GM21825 (cell line): ENCODE measurements around the gene CCDC182.
A peak's percentile ranks its signal among the peaks of the same experiment; 100 is the strongest.

Experiments
- ATAC-seq: cut with Tn5 transposase; IDR thresholded peaks from one replicate; pipeline ENCODE4 v1.9.1; 2021; ENCODE audit warnings: mild to moderate bottlenecking, moderate library complexity; ENCODE audit not compliant: unreplicated experiment

CCDC182 gene

DNA sequence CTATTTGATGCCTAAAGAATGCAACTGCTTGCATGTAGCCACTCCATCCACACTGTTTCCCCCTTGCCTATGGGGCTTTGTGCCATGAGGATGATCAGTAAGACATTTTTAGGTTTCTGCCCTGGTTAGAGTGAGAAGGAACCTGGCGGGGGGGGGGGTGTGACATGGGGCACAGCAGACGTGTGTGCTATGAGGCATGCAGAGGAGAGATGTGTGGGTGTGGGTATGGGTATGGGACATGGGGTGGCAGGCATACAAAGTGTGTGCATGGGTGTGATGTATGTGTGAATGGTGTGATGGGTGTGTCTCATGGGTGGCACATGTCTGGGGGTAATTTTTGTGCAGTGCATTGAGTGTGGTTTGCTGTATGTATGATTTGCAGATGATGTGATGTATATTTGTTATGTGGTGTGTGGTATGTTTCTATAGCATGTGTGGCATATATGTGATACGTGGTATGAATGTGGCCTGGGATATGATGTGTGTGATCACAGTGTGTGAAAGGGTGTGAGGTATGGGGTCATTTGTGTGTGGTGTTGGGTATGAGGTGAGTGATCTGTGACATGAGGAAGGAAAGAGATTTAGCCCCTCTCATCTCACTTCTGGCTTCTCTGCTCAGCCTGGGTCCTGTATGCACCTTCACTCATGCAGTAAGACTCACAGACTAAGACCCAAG is 14.9 kb downstream of the CCDC182 start:
- no peak for ATAC-seq

DNA sequence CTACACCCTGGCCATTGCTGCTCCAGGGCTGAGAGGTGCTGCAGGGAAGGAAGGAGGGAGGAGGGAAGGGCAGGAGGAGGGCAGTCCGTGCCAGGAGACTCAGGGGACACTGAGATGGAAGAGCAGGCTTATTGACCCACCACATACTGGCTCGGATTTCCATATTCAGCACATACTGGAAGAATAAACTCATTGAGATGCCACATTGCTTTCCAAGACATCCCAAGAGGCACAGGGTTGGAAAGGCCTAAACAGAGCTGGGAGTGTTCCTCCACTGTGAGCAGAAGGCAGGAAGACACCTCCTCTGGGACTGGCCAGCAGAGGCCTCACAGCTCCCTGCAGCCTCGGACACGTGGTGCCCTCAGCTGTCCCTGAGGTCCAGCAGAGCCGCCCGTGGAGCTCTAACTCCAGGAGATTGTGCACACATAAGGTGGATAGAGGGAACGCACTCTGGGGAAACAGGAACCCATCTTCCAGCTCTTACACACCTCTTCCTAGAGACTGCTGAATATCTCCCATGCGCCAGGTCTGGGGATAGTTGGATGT is 17.4 kb downstream of the CCDC182 start:
- ATAC-seq: no peak

DNA sequence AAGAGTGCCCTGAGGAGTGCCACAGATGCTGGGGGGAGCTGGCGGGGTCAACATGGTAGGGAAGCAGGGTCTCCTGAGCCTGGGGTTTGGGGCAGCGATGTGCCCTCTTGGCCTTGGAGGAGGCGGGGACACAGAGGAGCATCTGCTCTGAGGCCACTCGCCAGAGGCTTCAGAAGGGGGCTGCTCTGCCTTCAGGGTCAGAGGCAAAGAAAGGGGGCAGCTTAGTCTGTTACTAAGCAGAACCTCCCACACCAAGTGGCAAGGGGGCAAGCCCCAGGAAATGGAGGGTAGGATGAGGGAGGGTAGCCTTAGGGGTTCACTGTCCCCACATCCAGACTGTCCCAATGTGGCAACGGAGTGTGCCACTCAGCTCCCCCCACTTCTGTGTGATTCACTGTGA is 18.3 kb downstream of the CCDC182 start:
- no peak for ATAC-seq

DNA sequence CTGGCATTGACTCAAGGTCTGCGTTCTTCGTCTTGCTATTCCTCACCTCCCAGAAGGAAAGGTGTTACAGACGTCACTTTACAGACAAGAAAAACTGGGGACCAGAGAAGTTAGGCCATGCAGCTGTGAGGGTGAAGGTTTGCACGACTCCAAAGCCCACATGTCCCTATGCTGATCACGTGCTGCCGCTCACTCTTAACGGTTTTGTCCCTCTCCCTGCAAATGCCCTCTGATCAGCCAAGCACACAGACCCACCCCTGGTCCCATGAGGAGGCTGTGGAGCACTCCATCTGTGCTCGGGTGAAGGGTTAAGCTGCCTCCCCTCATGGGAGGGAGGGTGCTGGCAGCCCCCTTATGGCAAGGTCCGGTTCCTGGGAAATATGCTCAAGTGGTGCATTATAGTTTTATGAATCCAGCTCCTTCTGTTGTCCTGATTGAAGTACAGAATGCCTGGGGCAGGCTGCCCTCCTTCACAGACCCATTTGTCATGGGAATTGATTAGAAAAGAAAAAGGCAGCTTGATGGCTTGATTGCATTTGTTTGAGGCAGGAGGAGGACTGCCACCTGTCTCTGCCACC is 18.8 kb downstream of the CCDC182 start:
- ATAC-seq: no peak

DNA sequence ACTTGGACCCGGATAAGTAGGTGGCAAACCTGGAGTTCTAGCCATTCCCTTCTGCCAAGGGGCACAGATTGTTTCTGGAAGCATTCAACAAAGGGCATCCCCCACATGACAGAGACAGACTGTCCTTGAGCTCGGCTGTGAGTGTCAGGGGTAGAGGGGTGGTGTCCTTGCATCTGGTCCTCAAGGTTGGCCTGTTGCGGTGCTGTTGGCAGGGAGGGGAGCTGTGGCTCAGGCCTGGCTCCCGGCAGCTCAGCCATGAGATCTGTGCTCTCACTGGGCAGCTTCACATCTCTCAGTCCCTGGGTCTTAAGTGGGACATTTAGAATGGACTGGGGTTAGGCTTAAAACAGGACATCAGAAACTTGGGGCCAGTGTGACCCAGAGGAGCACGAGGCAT is 20.4 kb downstream of the CCDC182 start:
- ATAC-seq: no peak

DNA sequence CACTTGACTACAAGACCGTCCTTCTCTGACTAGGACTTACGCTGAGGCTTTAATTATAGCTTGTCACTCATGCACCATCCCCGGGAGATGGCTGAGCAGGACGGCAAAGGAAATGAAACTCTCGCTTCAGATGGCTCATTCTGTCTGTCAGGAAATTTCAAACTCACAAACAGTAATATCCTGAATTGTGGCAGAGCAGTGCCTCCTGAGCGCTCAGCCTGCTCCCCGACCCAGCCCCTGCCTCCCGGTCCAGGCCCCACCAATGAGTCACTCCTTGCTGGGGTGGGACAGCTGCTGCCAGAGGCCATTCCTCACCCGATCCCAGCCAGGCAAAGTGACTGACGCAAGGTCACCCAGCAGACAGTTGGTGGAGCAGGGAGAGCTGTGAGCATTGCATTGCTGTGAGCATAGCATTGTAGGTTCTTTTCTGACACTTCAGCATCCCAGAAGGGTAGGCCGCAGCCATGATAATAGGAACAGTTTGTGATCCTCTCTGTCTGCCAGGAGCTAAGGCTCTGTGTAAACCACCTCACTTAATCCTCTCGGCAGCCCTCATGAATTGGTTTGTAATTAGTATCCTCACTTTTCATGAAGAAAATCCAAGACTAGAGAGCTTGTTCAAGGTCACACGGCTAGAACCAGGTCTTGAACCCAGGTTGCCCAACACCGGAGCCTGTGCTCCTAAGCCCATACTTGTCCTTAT is 20.9 kb downstream of the CCDC182 start:
- ATAC-seq: peak; percentile 83

DNA sequence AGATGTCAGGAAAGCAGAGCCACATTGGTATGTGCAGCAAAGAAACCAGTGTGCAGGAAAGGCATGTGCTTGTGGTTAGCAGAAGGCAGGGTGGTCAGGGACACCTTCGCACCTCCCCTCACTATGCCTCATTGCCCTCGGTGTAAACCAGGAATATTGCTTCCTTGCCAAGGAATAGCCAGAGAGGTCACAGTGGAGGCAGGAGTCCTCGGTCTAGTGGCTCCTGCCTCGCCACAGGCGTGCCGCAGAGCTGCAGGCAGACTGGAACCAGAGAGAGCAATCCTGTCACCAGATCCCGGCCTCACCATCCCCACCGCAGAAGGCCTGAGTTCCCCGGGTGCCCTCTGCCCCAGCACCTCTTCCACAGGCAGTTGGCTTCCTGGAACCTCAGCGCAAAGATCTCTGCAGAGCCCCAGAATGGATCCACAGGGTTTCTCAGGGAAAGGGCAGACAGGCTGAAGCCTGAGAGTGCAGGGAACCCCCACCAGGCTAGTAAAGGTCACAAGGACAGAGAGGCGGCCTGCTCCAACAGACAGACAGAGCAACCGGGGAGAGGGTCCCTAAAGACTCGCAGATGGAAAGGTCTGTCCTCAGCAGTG is 21.6 kb downstream of the CCDC182 start:
- ATAC-seq: no peak

DNA sequence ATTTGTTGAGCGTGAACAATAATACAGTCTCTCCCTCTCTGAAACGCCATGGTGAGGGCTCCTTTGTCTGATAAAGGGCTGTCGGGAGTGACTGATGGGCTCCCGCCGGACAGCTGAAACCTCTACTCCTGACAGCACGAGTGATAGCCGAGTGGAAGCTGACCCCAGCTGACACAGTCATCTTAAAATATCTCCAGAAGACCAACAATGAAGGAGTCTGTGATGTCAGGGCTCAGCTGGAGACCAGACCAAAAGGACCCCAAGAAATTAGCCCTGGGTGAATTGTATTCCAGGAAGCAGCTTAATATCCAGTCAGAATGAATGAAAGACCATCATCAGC is 22.4 kb downstream of the CCDC182 start:
- no peak for ATAC-seq

DNA sequence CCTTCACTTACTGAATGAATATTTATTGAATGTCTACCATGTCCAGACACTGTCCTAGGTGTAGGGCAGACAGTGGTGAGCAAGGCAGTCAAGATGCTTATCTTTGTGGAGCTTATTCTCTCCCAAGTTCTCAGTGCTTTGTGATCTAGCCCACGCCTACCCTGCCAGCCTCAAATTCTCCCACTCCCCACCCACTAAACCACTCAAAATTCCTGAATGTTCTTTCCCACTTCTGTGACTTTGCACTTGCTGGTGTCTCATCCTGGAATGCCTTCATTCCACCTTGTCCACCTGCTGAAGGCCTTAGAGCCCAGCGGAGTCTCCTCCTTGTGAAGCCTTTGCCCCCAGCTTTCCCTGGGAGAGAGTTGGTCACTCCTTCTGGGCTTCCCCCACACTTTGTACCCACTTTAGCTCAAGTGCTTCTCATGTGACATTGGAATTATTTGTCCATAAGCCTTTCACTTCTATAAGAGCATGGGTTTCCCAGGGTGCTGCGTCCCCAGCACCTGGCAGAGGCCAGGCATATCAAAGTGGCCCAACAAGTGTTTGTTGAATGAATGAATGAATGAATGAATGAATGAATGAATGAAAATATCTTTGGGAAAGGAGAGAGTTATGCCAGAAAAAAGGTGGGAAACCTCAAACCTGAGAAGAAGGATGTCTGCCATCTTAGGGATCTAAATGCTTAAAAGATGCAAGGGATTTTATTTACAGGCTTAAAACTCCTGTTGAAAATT is 23.0 kb downstream of the CCDC182 start:
- no peak for ATAC-seq

DNA sequence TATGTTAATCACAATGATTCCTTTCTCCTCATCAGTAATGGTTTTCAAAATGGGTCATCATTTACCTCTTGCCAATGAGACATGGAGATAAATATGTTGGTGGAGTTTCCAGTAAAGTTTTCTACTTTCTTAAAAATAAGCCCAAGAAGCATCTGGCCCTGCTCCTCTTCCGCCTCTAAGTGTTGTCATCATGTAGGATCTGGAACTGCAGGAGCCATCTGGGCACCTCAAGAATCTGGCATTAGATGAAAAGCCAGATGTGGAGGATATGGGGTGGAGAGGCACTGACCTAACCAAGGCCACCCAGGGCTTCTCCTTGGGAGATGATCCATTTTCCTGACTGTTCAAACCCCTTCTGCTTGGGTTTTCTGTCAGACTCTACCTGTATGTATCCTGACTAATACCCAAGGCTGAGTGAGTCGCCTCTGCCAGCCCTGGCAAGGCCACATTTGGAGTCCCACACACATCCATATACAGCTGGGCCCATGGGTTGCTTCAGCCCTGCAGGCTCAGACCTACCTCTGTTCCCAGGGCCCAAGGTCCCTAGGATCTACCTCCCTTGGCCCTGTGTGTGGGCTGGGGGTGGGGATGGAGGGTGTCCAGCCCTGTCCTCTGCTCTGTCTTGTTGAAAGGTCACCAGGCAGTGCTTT is 24.6 kb downstream of the CCDC182 start:
- ATAC-seq: no peak

DNA sequence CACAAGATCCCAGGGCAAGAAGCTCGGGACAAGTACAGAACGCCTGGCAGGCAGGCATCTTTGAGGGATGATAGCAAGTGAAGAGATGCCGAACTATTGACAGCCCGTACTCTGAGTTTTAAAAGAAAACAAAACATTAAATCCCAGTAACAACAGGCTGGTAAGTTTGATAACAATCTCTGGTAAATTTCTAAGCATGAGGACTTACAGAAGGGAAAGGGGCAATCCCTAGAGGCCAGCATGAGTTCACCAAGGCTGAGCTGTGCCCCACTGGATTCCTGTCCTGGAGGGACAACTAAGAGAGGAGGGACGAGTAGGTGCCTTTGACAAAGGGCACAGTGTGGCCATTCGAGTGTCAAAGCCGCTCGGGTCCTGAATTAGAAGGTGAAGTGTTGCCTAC is 26.2 kb downstream of the CCDC182 start:
- ATAC-seq: no peak

DNA sequence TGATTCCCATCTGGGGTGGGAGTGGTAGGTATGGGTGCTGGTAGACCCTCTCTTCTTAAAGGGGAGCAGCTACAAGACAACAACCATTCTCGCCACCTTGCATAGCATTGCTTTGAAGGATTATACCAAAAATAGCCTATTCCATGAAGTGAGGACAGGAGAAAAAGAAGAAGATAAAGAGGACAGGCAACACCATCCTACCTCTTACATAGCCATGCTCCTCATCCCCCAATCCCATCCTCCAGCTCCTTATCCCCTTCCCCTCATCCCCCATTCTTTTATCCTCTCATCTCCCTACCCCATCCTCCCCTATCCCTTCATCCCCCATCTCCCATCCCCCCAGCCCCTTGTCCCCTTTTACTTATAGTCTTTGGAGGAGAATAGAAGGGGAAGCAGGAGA is 29.1 kb downstream of the CCDC182 start:
- no peak for ATAC-seq

DNA sequence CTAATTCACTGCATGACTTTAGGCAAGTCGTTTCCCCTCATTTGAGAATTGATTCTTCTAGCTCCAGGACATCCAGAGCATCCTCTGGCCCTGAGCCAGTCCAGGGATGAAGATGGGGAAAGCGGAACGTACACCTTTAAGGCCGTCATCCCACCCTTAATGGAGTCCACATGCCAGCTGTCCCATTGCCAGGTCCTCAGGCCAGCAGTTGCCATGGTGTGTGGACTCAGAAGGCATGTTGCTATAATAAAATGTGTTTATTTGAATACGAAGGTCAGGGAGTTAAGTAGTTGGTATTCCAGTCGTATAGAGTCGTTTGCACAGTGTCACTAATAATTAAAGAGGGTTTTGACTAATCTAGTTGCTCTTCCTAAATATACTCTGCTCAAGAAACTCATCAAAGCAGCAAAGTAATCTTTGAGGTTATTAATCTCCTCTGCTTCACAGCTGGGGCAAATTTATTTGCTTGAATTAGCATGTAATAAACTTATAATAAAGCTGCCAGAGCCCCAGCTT is 30.4 kb downstream of the CCDC182 start:
- no peak for ATAC-seq

DNA sequence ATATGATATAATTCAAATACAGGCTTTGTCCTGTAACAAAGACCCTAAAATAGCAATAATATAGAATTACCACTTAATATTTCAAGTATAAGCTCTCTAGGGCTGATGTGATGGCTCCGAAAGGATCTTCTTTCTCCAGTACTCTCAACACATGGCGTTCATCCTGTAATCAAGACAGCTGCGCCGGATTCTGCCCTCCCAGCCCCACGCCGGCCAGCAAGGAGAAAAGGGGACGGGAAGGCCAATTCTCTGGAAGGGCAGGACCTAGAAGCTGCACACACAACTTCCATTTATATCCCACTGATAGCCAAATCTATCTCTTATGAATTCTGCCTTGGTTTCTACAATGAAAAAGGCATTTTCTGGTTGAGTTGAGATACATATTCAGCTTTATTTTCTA is 32.0 kb downstream of the CCDC182 start:
- ATAC-seq: no peak

DNA sequence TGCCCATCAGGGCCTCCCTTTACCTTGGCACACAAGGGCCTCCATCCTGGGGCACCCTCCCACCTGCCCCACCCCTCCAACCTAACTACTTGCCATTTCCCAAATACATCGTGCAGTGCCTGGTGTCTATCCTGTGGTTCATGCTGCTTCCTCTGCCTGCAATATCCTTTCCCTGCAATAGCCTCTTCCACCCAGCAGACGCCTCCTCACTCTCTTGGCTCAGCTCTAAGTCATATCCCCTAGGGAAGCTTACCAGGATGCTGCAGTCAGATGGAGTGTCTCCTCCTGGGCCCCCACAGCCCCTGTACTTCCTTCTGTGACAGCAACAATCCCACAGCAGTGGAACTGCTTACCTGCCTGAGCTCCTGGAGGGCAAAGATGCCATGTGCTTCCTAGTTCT is 36.7 kb downstream of the CCDC182 start:
- ATAC-seq: no peak

DNA sequence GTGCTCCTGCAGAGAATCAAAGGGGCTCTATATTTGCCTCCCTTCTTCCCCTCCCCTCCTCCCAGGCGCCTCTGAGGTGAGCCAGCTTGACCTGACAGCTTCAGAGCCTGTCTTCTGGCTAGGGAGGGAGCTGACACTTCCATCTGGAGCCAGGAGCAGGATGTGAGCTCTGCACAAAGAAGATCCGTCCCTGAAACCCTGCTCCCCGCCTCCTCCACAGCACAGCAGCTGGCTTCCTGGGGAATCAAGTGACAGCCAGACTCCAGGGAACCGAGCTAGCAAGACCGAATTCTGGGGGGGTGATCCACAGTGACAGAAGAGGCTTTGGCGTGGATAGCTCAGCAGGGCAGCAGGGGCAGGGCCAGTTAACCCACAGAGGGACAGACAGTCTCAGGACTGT is 37.2 kb downstream of the CCDC182 start:
- no peak for ATAC-seq

DNA sequence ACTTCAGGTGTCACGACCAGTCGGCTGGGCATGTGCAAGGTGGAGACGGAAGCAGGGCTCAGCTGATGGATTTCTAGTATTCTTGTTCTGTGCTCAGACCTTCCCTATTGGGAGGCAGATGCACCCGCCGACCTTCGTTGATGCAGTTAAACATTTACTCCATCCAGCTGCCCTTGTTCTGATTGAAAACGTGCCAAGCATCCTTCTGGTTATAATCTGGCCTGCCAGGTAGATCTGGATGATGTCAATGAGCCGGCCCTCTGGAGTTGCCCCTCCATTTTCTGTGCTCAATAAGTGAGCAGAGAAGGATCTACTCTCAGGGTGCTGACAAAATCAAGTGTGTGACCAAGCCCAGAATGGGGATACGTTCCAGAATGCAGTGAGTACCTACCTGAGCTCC is 38.3 kb downstream of the CCDC182 start:
- ATAC-seq: no peak

DNA sequence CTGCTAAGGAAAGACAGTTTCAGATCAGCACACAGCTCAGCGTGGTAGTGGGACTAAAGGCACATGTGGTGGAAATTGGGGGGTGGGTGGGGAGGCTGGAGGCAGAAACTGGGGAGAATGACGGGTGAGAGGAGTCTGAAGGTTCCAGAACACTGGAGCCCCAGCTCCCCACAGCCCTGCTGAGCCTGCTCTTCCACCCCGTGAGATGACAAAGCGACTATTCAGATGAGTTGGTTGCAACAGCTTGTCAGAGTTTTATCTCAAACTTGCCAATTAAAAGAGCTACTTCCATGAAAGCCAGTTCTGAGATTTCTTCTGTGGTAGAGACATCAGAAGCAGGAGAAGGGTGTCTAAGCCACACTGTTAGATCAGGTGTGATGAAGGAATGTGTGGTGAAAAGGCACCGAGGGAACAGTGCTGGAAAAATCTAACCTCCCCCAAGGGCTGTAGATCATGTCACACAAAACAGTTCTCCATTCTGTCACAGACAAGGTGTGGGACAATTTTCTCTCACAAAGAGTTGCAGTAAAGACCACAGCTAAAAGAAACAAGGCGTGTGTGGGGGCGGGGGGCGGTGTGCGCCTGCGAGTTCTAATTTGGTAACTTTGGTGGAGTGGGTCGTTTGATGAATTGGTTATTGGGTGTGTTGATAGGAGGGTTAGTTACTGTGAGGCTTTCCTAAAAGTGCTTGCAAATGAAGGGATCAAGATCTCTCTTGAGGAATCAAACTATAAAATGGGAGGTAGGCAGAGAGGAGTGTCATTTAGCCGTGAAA is 39.0 kb downstream of the CCDC182 start:
- ATAC-seq: no peak

DNA sequence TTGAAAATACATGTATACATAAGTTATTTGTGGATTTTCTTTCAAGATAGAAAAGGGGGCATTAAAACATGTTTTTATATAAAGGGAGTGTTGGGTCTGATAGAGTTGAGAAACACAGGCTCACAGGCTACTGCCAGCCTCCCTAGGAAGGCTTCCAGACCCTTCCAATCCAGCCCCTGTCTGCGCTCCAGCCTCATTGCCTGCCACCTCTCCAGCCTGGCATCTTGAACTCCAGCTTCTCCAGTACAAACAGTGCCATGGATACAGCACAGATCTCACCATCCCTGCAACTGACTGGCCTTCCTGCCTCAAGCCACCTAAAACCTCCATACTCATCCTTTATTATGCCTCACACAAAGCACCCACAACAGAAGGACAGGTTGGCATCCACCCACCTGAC is 40.7 kb downstream of the CCDC182 start:
- ATAC-seq: no peak

DNA sequence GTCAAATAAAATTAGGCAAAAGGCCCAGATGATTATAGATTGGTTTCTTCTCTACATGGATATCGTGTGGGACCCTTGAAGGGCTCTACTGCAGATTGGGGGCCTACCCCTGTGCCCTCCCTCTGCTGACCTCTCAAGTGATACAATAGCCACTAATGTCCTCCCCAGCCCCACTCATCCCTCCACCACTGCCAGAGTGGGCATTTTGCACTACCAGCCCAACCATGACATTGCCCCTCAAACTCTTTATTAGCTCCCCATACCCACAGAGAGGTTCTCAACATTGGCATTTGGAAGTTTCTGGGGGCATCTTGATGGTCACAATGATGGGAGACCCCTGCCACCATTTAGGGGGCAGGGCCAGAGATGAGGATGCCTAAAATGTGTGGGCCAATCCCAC is 41.8 kb downstream of the CCDC182 start:
- ATAC-seq: no peak
